ENCODE measurements around the gene GSG1L.
"Not testable (repeated sequence)": the region's sequence is repeated elsewhere in the genome, so short reads cannot be mapped to it uniquely, and the experiment has no call there.

Gene GSG1L

DNA sequence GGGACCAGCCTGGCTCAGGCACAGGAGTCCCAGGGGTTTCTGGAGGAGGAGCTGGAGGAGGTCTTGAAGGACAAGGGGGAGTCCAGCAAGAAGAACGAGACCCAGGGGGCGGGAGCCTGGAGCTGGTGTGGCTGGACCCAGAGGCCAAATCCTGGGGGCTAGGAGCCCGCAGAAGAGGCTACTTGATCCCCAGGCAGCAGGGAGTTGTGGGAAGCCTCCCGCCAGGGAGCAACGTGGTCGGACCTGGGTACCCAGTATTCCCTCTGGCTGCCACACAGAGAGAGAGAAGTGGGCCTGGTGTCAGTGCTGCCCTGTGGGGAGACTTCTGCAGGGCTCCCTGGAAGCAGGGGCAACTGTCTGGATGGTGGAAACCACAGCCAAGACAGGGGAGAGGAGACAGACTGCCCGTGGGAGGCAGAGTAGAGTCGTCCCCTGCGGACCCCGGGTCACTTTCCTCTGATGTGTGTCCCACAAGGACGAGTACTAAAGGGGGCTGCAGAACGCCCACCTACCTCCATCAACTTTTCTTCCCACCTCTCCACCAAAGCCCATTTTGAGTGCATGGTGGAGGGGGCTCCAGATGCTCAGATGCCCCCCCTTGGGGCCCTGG is 160.4 kb downstream of the GSG1L start:
- DNase-seq (ENCODE audit: low read depth in 2 of 2) = no peak

DNA sequence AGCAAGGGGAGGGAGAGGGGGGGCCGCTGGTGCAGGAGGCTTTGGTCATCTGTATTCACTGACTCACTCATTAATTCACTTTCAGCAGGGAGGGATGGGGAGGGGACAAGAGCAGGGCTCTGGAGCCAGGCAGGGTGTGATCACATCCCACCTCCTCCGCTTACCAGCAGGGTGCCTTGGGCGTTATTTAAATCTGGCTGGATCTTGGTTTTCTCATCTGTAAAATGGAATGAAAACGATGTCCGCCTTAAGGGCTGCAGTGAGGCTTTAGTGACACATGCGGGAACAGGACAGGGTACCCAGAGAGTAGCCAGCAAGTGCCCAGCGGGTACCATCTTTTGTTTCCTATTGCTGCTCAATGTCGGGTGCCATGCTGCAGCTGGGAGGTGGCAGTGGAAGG is 161.0 kb downstream of the GSG1L start:
- no peak for DNase-seq (ENCODE audit: low read depth in 2 of 2)

DNA sequence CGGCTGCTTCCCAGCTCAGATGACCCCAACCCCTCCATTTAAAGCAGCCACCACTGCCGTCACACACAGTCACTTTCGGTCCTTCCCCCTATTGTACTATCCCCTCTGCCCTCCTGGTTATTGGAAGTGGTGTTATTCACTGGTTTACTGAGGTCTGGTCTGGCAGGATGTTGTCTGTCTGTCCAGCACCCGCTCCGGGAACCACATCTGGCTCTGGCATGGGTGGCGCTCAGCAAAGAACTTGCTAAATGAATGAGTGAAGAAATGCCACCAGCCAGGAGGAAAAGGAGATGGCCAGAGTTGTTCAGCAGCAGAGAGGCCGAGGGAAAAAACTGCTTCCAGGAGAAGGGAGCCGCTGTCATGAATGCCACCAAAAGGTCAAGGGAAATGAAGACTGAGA is 161.6 kb downstream of the GSG1L start:
- DNase-seq (ENCODE audit: low read depth in 2 of 2) = no peak

DNA sequence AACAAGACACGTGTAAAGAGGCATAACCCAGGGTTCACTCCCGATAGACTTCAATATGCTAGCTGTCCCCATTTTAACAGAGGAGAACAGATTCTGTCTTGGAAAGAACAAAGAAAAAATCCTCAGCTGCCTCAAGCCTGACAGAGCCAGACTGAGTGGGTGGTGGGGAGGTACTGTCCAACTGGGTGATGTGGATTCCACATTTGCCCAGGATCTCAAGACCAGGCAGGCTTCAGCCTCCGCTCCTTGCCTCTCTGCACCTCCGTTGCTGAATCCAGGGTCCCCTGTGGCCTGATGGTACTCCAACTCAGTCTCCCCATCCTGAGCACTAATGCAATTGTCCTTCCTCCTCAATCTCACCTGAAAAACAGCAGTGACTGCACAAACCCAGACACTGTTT is 163.8 kb downstream of the GSG1L start:
- DNase-seq (ENCODE audit: low read depth in 2 of 2) = no peak

DNA sequence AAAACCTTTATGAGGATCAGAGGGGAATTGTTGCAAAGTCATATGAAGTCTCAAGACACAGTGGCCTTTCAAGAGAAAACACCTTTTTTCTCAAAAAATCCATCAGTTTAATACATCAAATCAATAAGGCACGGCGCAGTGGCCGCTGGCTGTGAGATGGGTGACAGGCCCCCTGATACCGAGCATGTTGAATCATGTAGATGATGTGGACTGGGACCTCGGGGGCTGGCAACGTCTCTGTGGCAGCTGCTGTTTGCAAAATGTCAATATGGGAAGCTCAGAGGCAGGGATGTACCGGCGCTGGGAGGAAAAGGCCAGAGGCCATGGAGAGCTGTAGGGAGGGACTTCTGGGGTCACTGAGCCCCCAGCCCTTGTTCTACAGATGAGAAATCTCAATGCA is 169.1 kb downstream of the GSG1L start:
- no peak for DNase-seq (ENCODE audit: low read depth in 2 of 2)

DNA sequence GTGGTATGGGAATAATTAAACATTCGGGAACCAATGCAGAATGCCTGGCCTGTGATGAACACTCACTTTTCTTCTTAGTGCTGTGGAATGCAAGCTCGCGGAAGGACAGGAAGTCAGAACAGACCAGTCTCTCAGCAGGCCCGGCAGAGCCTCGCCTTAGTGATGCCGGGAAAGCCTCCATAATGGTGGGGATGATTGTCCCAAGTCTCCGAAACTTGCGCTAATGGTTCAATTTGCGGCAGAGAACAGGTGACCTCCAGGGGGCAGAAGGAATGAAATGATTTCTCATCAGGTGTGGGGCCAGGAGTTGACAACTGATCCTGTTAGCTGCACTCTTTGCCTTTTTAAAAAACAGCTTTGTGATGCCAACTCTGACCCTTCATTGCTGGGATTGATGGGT is 170.6 kb downstream of the GSG1L start:
- DNase-seq (ENCODE audit: low read depth in 2 of 2) = no peak

DNA sequence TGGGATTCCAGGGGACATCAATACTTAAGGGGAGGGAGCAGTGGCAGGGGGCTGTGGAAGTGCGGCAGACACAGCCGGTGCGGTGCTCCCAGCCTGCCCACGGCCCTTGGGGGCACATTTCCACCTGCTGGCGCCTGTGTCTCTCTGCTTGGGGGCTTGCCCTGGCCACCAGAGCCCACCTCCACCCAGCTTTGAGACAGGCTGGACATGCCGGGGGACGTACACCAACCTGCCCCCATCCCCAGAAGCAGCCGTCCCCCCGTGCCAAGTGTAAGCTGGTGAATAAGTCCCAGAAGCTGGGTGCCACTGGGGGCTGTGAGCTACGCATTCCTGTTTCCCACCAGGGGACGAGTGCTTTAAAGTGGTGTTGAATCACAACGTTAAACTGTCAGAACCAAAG is 172.6 kb downstream of the GSG1L start:
- no peak for DNase-seq (ENCODE audit: low read depth in 2 of 2)

DNA sequence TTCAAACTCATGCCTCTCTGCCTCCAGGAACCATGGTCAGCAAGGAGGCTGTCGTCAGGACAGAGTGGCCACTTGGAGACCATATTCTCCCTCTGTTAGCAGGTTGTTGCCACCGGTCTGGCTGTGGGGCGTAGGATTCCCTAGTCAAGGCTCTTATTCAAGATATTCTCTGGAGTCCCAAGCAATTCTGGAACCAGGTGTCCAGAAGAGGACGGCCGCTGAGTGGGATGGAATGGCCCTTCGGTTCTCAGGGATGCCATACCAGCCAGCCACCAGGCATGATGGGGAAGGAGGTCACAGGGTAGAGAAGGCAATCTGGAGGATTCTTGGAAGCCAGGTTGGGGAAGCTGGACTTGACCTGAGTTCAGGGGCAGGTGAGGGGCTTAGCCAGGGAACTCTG is 173.5 kb downstream of the GSG1L start:
- DNase-seq (ENCODE audit: low read depth in 2 of 2) = no peak

DNA sequence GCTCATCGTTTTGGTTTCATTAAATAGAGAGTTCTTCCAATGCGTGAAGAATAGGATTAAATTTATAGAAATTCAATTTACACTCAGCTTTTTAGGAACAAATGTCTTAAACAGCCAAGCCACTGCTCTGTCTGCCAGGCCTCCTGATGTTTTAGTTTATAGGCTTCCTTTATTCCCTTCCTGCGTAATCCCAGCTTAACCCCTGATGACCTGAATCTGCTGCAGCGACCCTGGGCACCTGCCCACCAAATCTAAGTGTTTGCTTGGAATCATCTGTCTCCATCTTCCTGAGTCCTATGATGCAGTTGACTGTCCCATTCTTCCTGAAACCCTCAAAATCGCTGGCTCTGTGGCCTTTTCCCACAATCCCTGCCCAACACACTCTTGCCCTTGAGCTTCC is 179.9 kb downstream of the GSG1L start:
- DNase-seq (ENCODE audit: low read depth in 2 of 2) = no peak

DNA sequence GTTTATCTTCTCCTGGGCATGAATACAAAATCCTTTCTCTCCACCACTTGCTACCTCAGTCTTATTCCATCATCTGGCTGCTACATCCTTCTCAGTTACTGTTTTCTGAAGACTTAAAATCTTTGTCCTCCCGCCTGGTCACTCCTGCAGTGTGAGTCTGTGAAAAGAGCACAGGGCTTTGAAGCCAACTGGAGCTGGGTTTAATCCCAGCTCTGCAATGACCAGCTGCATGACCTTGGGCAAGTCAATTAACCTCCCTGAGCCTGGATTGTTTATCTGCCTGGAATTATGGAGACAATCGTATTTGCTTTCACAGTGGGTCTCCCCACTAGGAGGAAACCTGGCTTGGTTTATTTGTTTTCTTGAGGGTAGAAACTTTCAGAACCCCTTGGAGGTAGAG is 183.2 kb downstream of the GSG1L start:
- no peak for DNase-seq (ENCODE audit: low read depth in 2 of 2)

DNA sequence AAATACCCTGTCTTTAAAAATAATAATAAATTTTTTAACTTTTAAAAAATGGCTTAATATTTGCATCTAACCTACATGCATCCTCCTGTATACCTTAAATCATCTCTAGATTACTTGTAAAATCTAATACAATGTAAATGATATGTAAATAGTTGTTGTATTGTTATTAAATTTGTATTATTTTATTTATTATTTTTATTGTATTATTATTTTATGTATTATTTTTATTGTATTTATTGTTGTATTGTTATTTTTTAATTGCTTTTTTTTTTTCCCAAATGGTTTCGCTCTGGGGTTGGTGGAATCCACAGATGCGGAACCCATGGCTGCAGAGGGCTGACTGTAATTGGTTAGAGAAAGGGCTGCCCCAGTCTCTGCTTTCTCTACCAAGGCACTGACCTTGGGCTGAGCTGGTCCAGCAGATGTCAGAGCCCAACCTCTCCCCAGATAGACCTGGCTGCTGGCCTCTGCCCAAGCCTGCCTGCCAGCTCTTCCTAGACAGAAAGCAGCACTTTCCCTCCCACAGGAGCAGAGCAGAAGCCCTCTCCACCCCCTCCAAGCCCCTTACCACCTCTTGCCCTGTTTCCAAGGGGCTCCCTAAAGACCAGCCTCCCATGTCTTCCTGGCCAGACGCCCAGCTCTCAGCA is 183.8 kb downstream of the GSG1L start:
- no peak for DNase-seq (ENCODE audit: low read depth in 2 of 2)

DNA sequence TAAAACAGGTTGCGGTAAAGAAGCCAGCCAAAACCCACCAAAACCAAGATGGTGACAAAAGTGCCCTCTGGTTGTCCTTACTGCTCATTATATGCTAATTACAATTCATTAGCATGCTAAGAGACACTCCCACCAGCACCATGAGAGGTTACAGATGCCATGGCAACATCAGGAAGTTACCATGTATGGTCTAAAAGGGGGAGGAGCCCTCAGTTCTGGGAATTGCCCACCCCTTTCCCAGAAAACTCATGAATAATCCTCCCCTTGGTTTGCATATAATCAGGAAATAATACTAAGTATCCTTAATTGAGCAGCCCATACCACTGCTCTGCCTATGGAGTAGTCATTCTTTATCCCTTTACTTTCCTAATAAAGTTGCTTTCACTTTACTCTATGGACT is 190.9 kb downstream of the GSG1L start:
- not testable (repeated sequence) for DNase-seq (ENCODE audit: low read depth in 2 of 2)

DNA sequence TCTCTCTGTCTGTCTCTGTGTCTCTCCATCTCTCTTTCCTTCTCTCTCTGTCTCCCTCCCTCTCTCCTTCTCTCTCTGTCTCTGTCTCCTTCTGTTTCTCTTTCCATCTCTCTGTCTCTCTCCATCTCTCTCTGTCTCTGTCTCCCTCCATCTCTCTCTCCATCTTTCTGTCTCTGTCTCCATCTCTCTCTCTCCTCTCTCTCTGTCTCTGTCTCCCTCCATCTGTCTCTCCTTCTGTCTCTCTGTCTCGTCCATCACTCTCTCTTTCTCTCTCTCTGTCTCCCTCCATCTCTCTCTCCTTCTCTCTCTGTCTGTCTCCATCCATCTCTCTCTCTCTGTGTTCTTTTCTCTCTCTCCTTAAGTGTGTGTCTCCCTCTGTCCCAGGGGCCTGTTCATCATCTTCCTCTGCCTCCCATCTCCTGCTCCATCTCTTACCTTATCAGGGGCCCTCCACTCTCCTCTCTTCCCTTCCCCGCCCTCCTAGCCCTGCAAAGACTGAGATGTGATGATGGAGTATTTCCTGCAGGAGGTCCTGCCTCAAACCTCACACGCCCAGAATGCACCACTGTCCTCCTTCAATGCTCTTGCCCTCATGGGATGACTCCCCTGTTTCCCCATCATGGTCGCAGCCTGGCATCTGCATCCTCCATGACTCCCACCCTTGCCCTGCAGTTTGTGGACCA is 193.3 kb downstream of the GSG1L start:
- no peak for DNase-seq (ENCODE audit: low read depth in 2 of 2)

DNA sequence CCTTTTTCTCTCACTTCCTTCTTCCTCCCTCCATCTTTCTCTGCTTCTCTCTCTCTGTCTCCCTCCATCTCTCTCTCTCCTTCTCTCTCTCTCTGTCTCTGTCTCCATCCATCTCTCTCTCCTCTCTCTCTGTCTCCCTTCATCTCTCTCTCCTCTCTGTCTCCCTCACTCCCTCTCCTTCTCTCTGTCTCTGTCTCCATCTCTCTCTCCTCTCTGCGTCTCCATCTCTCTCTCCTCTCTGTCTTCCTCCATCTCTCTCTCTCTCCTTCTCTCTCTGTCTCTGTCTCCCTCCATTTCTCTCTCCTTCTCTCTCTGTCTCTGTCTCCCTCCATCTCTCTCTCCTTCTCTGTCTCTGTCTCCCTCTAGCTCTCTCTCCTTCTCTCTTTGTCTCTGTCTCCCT is 194.1 kb downstream of the GSG1L start:
- no peak for DNase-seq (ENCODE audit: low read depth in 2 of 2)

DNA sequence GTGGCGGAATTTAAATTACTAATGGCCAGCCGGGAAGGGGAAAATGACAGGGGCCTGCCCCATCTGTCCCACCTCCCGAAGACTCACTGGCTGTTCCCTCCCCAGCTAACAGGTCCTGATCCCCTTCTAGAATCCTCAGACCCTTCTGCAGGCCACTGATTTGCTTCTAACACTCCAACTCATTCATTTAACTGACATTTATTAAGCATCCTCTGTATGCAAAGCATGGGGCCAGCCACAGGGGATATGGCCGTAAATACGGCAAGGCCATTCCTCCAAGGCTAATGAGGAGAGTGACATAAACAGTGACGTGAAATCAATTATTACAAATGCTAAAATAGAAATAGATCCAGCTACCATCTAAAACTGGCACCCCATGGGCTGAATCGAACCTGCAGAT is 195.3 kb downstream of the GSG1L start:
- no peak for DNase-seq (ENCODE audit: low read depth in 2 of 2)

DNA sequence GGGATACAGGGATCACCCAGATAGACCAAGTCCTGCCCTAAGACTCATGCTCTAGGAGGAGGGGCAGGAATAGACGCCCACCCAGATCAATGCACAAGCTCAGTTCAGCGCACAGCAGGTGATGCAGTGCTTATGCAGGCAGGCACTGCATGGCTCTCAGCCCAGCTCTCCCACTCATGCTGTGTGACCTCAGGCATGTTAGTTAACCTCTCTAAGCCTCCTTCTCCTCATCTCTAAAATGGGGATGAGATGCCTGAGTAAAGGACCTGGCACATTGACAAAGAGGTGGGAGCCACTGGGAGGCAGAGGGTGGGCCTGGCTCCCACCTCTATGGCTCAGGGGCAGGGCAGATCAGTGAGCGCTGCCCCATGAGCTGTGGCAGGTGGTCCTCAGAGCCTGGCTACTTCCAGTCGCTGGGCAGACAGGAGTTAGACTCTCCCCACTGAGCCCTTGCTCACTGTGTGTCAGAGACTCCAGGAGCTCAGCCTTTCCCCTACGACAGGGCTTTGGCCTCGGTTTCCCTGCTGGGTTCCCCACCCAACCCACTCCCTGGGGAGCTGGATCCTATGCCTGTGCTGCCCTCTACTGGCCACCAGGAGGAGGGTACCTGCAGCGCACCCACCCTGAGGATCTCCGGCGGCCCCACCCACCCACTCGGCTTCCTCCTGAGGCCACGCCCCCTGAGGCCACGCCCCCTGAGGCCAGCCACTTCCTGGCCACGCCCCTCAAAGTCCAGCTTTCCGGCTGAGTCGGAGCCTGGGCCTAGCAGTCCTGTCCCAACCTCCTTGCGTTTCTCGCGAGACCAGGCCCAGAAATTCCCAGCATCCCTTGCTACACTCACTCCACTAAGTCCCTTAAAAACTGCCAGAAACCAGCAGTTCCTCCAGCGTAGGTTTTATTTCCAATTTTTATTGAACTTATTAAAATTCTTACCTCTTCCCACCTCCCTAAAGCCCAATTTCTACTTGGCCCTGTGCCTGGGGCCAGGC is 196.1 kb downstream of the GSG1L start:
- DNase-seq (ENCODE audit: low read depth in 2 of 2) = peak; percentile 14 to 25

DNA sequence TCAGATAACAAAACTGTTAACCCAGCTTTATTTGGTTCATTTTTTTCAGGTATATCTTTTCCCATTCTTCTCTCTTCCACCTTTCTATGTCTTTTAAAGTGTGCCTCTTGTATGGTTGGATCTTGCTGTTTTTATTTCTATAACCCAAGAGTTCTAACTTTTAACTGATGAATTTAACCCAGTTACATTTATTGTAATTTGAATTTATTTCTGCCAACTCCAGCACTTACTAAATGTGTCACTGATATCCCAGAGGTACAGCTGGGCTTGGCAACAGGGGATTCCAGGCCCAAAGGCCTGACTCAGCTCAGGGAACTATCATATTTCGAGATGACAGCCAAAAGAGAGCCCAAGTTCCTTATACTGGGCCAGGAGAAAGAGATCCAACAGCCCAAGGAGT is 200.1 kb downstream of the GSG1L start:
- DNase-seq (ENCODE audit: low read depth in 2 of 2) = no peak

DNA sequence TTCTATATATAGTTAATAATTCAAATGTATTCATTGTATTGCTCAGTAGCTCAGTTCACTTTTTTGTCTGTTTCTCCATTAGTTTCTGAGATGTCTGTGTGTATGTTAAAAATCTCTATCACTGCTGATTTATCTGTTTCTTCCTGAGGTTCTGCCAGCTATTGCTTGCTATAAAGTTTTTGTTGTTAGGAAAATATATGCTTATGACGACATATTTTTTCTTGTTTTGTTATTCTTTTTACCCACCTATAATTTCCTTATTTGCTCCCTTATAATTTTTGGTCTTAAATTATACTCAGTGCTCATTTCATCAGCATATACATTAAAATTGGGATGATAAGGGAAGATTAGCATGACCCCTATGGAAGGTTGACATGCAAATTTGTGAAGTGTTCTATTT is 200.6 kb downstream of the GSG1L start:
- DNase-seq (ENCODE audit: low read depth in 2 of 2) = no peak

DNA sequence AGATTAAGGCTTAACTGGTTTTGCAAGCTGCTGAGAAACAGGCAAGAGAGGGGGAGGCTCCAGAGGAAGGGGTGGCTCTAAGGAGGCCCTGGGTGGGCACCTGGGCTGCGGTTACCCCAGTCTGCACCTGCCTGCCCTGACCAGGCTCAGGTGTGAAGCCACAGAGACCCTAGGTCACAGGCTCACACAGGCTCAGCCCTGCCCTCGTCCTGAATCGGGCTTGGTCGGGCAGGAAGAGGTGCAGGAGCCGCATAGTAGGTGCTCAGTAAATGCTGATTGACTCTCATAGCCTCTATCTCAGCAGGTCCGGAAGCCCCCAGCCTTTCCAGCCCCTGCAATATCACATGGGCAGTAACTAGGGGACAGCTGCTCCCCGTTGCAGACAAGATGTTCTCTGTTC is 203.4 kb downstream of the GSG1L start:
- DNase-seq (ENCODE audit: low read depth in 2 of 2) = no peak

DNA sequence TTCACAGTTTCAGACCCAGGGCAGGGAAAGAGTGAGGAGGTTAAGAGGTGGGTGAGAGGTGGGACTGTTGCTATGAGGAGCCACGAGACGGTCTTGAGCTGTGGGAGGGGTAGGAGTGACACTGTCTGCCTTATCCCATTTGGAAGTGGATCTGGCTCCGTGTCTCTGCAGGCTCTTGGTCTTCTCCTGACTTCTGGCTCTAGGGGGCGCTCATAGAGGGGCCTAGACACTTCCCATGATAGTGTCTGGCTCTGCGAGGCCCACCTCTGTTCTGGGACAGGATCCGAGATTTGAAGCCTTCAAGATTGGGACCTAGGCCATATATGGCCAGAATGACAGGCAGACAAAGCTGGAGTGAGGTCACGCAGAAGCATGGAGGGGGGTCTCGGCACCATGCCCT is 204.5 kb downstream of the GSG1L start:
- no peak for DNase-seq (ENCODE audit: low read depth in 2 of 2)

DNA sequence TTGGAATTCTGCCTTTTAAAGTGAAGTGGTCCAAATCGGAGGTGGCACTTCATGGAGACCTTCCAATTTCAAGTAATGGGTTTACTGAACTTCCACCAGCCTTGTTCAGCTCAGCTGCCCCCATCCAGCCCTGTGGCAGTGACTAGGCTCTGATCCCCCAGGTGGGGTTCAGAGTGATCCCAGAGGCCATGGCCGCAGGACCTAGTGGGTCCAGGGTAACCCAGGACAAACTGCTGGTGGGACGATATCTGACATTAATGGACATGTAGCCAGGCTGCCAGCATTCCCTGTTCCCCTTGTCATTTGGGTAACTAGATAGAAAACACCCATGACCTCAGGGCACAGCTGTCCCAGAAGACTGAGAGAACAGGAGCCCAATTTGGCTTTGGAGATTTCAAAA is 209.9 kb downstream of the GSG1L start:
- DNase-seq (ENCODE audit: low read depth in 2 of 2) = no peak

DNA sequence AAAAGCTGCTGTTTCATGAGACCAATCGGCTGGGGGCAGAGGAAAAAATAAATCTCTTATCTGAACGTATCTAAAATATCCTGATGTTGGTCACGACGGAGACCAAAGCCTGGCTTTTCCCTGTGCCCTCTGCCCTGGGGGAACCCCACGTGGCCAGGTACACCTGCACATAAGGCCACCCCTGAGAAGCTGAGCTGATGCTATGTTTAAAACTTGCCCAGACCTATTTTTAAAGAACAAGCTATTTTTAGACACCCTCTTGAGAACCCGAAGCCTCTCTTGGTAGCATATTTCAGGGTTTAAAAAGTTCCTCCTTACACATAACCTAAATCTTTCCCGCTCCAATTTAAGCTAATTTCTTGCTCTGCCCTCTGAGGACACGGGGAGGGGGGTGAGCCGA is 210.4 kb downstream of the GSG1L start:
- DNase-seq (ENCODE audit: low read depth in 2 of 2) = no peak
